GM18867 (cell line): ENCODE results near the gene FARP1.
"Not testable (repeated sequence)": the region's sequence is repeated elsewhere in the genome, so short reads cannot be mapped to it uniquely, and the experiment has no call there.

Experiments
- ATAC-seq: cut with Tn5 transposase; IDR thresholded peaks from one replicate; pipeline ENCODE4 v1.9.1; 2021; ENCODE audit warnings: mild to moderate bottlenecking, moderate library complexity; ENCODE audit not compliant: unreplicated experiment

Gene FARP1

DNA sequence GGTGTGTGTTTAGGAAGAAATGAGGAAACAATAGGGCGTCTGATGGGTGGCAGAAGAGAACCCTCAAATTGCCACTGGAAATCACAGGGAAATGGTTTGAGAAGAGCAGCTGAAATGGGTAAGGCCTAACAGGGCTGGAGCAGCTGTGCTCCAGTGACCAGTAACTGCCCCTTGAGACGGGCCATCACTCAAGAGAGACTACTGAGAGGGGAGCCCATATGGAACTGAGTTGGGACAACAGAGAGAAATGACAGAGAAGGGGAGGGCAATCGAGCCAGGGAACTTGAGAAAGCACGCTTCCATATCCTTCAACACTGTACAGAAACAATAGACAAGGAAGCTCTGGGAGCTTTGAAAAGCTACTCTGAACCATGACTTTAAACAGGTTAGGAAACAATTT lies 209.3 kb downstream of the FARP1 start:
- ATAC-seq = no peak

DNA sequence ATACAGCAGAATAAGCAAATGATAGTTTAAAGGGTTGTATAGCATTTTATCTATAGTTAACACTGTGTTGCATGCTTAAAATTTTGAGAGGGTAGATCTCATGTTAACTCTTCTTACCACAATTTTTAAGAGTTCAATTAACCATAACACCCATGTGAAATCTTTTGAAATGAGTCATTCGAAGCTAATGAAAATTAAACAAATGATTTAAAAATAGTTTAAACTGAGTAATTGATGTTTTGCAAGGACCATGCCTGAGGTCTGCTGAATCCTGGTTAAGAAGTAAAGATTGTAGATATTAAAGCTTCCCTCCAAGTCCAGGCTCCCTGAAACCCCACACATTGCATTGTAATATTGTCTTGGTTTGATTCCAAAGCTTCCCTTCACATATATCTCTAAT lies 210.9 kb downstream of the FARP1 start:
- no peak for ATAC-seq

DNA sequence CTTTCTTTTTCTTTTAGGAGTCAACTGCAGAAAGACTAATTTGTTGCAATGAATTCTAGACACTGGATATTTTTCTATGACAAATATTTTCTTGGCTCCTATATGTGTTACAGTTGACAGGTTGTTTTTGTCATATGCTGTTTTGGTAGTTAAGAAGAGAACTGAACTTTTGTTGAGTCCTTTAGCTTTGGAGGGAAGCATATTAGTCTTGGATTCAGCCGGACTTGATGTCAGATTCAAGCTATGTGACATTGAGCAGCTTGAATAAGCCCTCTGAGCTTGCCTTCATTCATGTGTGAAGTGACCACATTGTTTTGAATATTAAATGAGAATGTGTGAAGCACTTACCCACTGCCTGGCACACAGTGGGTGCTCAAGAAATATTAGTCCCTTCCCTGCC lies 216.0 kb downstream of the FARP1 start:
- no peak for ATAC-seq

DNA sequence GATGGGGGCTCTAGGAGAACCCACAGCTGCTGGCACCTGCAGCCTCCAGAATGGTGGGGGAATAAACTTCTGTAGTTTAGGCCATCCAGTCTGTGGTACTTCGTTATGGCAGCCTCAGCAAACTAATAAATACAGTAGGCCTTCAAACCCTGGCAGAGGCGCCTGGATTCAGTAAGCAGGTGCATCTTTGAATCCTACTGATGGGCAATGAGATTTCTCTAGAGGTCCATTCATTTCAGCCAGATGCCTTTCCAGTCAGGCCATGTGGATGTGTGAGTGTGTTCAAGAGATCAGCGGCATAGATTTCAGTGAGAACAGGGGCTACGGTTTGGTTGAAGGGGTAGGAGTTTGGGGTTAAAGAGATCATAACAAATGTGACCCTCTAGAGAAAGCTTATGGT lies 217.7 kb downstream of the FARP1 start:
- no peak for ATAC-seq

DNA sequence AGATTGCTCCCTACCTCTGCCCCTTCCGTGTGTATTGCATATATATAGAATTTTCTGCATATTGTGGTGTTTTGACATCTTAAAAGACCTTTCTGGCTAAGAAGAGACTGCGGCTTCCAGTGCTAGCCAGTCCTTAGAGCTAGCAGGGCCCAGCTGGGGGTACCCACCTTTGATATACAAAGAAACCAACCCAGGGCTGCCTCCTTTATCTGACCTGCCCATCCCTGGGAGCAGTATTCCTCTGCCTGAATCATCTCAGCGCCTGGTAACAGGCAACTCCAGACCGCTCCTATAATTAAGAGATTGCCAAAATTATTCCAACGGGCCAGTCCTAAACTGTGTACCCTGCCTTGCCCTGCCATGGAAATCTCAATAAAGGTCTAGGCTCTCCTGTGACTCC lies 220.4 kb downstream of the FARP1 start:
- ATAC-seq = no peak

DNA sequence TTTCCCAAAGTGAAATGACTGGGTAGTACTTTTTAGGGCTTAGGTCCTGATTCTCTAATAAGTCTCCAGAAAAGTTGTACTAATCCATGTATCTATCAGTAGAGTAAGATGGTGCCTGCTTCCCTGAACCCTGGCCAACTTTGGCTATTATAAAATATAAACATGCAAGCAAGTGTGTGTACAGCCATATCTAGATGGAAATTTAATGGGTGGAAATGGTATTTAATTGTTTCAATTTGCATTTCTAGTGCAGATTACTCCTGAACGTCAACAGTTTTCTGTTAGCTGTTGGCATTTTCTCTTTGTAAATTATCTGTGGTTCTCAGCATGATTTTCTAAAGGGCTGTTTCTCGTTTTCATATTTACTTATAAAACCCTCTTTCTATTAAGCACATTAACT lies 221.3 kb downstream of the FARP1 start:
- ATAC-seq = no peak

DNA sequence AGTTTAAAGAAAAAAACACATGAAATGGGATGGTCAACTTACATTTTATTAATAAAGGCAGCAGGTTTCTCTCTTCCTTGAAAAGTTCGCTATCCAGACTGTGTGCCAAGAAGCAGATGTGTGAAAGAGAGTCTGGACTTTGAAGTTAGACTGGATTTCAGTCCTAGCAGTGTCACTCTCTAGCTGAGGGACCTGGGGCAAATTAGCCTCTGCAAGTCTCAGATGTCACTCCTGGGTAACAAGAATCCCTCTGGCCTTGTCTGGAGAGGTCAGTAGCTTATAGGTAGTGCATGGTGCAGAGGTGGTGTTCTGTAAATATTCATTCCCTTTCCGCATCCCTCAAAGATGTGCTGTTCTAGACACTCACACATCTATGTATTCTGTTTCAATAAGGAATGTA lies 221.8 kb downstream of the FARP1 start:
- no peak for ATAC-seq

DNA sequence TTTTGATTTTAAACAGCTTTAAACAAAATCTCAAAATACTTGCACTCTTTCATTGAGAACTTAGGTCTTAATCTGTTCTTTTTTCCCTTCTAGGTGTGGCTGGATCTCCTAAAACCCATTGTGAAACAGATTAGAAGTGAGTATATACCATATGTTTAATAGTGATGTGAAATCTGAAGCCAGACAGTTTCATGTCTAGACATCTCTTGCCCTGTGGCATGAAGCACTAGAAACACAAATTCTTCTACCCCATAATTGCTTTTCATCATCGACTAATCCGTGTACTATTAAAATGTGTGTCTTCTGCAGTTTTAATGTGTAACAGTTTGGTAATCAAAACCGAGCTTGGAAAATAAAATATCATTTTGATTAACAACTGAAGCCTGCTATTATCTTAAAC lies 222.4 kb downstream of the FARP1 start:
- no peak for ATAC-seq

DNA sequence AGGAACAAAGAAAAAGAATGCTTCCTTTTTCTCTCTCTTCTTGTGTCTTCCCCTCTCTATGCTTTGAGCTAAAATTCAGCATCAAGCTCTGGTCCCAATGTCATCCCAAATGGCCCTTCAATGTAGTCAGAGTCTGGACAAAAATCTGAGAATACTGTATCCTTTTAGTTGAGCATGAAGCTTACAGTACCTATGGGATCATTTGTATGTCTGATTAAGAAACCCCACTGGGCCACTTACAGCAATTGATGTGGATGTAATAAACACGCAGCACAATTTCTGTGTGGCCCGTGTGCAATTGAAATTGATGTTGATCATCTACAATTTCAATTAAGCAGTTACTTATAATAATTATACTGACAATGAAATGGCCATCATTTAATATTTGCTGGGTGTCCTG lies 223.1 kb downstream of the FARP1 start:
- ATAC-seq = no peak

DNA sequence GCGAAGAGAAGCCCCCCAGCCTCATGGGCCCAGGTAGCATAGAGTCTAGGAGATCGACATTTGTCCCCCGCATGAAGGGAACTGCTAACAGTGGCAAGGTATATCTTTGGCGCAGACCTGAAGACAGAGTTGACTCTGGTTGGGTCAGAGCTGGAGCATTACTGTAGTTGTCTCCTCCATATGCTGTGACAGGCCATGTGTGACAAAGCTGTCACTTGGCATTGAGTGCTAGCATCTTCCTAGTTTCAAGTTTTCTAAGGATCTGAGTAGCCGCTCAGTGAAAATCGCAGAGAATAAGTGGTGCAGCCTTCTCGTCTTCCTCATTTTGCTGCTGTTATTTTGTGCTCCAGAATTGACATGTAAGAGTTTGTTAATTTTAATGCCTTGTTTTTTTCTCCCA lies 223.5 kb downstream of the FARP1 start:
- ATAC-seq = no peak

DNA sequence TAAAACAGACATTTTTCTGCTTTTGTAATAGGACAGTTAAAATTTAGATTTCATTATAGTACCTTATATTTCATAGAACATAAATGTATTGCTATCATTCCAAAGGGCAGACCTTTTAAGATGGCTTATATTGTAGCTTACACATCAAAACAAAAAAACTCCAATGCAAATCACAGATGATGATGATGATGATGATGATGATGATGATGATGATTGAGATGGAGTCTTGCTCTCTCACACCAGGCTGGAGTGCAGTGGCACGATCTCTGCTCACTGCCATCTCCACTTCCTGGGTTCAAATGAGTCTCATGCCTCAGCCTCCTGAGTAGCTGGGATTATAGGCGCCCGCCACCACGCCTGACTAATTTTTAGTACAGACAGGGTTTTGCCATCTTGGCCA lies 224.1 kb downstream of the FARP1 start:
- ATAC-seq = no peak

DNA sequence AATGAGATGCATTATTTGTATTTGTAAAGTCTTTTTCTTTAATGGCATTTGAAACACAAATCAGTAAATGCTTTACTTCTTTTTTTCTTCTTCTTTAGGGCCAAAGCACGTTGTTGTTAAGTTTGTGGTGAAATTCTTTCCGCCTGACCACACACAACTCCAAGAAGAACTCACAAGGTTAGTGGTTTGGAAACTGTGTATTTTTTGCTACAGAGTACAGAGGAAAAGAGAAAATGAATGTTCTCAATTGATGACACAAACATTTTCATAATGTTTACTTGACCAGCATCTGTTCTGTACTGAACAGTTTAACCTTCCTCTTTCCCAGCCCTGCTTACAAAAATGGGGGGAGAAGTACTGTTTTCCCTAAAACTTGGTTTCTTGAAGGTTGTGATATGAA lies 225.1 kb downstream of the FARP1 start:
- ATAC-seq = no peak

DNA sequence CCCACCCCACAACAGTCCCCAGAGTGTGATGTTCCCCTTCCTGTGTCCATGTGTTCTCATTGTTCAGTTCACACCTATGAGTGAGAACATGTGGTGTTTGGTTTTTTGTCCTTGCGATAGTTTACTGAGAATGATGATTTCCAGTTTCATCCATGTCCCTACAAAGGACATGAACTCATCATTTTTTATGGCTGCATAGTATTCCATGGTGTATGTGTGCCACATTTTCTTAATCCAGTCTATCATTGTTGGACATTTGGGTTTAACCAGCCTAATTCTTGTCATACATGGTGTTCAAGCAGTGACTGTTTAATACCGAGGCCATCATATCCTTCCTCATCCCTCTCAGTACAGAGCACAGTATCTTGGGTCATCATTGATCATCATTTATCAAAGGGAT lies 226.6 kb downstream of the FARP1 start:
- not testable (repeated sequence) for ATAC-seq

DNA sequence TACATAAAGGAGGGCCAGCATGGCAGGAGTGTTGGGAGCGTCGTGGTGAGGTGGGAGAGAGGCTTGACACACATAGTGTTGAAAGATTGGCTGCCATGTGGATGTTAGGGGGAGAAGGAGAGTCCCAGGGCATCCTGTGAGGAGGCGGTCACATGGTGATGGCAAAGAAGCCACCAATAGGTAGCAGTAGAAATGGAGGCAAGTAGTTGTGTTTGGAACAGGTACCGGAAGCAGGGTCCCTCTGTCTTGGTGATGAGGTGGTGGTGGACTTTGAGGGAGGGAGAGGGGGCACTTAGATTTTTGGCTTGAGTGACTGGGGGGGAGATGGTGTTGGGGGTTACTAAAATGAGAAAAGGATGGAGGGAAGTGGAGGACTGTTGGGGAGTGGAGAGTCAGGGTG lies 227.4 kb downstream of the FARP1 start:
- no peak for ATAC-seq

DNA sequence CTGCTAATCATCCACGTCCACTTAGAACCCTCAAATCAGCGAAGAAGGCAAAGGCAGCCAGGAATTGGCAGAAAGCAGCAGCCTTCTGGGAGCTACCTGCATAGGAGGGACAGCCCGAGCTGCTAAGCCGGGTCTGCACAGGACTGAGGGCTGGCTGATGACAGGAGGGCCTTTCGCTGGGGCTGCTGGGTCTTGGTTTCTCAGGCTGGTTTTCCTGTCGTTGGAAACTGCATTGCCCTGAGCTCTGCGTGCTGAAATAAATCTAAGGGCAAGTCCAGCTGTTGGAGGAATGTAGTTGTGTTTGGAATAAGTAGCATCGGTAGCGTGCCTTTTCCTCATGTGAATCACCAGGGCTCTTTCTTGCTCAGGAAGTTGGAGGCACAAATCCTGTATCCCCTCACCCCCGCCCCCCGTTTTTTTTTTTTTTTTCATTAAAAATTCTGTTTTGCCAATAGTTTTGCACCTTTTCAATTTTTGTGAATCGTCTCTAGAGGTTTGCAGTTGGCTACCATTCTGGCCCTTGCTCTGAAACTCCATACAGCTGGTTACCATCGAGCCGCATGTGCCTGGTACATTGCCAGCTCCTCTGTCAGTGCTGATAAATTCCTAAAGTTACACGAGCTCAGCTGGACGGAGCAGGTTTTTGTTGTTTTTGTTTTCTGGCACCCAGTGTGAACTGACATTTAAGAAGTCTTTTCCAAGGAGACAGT lies 228.1 kb downstream of the FARP1 start:
- no peak for ATAC-seq

DNA sequence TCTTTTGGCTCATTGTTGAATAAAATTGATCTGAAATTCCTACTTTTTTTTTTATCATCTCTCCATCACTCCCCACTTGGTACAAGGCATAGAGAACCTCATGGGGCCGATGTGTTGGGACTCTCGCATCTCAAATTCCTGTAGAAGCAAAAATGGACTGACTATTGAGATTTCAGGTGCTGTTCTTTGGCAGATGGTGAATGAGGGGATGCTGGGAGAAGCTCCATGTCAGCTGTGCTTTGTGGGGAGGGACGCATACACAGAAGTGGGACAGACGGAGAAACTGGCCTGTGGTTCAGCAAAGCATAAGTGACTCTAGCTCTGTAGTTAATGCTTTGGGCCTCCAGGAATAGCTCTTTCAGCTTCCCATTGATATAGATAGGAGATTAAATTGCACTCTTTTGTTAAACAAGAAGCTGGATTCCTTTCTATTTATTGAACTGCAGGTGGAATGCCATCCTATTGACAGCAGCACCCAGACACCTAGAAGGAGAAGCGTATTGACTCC lies 228.7 kb downstream of the FARP1 start:
- ATAC-seq = no peak

DNA sequence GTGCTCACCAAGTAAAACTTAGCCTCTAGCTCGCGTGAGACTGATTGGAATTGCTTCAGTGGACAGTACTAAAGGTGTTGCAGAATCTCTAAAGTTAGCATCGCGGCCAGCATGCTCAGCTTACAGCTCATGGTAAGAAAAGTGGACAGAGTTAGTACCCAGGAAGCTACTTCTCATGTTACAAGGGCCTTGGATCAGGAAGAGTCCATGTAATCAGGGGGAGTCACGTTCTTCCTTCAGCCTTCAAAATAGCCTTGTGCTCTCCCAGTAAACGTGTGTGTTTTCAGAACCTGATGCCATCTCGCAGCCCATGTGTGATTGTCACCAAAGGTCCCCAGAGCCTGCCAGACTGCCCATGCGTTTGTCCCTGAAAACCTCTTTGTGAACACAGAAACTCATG lies 230.0 kb downstream of the FARP1 start:
- ATAC-seq = no peak

DNA sequence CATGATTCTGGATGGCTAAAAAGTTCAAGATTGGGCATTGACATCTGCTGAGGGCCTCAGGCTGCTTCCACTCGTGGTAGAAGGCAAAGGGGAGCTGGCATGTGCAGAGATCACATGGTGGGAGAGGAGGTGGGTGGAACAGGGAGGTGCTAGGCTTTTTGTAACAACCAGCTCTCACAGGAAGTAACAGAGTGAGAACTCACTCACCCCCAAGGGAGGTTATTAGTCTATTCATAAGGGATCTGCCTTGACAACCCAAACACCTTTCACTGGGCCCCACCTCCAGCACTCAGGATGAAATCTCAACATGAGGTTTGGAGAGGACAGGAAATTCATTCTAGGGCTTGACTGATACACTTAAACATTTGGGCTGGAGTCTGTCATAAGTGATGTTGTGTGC lies 231.9 kb downstream of the FARP1 start:
- ATAC-seq = no peak

DNA sequence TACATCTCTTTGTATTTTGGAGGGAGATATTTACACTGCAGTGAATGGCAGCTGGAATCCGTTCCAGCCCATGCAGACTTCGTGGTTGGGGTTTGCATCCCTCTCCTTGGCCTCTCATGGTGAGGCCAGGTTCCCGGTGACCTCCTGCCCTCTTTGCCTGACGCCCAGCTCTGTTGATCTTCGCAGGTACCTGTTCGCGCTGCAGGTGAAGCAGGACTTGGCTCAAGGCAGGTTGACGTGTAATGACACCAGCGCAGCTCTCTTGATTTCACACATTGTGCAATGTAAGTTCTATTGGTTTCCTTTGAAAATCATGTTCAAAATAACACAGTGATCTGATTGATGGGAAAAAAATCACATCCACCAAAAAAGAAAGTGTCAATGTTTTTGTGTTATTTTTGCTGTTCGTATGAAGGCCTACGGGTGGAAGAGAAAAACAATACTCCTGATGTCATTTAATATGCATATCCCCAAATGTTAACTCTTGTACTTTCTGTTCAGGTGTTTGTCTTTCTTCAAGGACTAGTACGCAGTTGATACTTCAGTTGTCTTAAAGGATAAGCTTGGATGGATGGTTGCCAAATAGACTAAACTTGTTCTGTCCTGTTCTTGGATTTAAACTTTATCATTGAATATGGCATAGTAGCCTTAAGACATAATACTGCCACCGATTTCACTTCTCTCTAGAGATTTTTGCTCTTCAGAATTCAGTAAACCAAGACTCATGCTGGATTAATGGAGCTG lies 234.9 kb downstream of the FARP1 start:
- ATAC-seq = no peak

DNA sequence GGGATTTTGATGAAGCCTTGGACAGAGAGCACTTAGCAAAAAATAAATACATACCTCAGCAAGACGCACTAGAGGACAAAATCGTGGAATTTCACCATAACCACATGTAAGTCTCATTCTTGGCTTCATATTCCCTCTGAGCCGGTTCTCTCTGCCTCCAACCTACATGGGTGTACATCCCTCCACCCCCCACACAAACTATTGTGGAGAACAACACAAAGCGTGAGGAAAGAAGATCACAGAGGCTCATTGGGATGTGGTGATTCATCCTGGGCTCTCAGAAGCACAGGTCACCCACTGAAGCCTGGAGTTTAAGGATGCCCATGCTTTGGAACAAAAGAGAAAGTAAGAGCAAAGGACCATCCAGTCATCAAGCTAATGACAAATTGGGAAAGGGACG lies 241.8 kb downstream of the FARP1 start:
- ATAC-seq = no peak

DNA sequence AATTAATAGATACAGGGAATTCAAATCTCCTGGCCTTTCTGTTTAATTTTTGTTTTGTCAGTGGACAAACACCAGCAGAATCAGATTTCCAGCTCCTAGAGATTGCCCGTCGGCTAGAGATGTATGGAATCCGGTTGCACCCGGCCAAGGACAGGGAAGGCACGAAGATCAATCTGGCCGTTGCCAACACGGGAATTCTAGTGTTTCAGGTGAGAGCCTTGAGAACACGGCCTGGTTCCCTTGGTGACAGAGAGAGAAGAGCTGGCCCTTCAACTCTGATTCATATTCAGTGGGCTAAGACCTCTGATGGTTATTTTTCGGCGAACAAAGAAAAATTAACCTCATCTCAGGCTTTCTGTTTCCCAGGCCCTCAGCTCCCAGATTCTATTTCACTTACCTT lies 242.7 kb downstream of the FARP1 start:
- no peak for ATAC-seq

DNA sequence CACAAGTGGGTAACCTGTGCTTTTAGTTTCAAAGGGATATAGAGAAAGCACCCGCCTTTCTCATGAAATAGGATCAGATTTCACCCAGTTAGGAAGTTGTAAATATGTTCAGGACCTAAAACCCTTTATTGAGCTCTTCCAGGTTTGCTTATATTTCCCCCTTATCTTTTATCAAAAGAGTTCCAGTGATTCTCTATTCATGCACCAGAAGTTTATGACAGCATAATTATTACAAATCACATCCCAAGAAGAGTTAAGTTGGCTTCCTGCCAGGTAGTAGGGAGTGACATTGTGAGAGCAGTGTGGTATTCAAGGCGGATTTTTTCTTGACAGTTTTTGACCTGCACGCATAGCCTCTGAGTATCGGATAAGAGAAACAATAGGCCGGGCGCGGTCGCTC lies 243.7 kb downstream of the FARP1 start:
- ATAC-seq = no peak

DNA sequence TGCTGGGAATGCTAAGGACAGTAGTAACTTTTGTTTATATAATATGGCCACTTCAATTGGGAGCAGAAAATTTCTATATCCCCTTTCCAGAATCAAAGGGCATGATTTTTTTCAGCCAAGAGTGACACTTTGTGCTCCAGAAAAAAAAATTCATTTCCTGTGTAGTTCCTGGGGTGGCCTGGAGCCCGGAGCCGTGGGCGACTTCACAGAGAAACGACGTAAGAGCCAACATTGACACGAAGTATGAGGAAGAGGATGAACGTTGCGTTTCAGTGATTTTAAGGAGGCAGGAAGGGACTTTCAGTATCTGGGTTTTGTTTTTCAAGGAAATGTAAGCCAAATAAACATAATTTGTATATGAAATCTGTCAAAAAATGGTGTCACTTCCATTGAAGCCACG lies 246.4 kb downstream of the FARP1 start:
- no peak for ATAC-seq
